Liver (tissue), 9 donors: ENCODE measurements around the gene NUBPL. TPM values are rescaled to one million over a fixed set of nuclear protein-coding genes. Genes with fewer than 3 reads are reported as not detected.

Experiments
- DNase-seq: peaks from one replicate; pipeline ENCODE4 v3.0.0-alpha.2; 2017; ENCODE audit warnings: low spot score
- H3K27ac ChIP-seq, 2 donors: one replicate each; pipeline ENCODE4 v1.7.0; 2013; ENCODE audit warnings: inconsistent platforms in 2 of 2, low read length in 2 of 2, control low read depth in 1 of 2, low read depth in 1 of 2, mild to moderate bottlenecking in 1 of 2
- H3K27me3 ChIP-seq, 4 donors: one replicate each; pipeline versions ENCODE4 v1.6.1 to v1.7.0; 2013; ENCODE audit warnings: low read length in 3 of 4, inconsistent platforms in 1 of 4, mild to moderate bottlenecking in 1 of 4, moderate library complexity in 1 of 4; ENCODE audit not compliant: control insufficient read depth in 4 of 4, insufficient read depth in 4 of 4
- H3K36me3 ChIP-seq, 4 donors: one replicate each; pipeline versions ENCODE4 v1.6.1 to v1.7.0; 2013; ENCODE audit warnings: low read length in 3 of 4, mild to moderate bottlenecking in 3 of 4, low read depth in 1 of 4, moderate library complexity in 1 of 4; ENCODE audit not compliant: control insufficient read depth in 4 of 4, insufficient read depth in 3 of 4
- H3K4me1 ChIP-seq, 4 donors: one replicate each; pipeline versions ENCODE4 v1.6.1 to v1.7.0; 2013; ENCODE audit warnings: low read length in 3 of 4, mild to moderate bottlenecking in 3 of 4, moderate library complexity in 1 of 4; ENCODE audit not compliant: control insufficient read depth in 4 of 4, insufficient read depth in 4 of 4
- H3K4me3 ChIP-seq, 3 donors: one replicate each; pipeline versions ENCODE4 v1.6.1 to v1.7.0; 2013; ENCODE audit warnings: low read length in 3 of 3, control low read depth in 1 of 3, low read depth in 1 of 3, mild to moderate bottlenecking in 1 of 3
- H3K9ac ChIP-seq, 2 donors: one replicate each; pipeline ENCODE4 v1.7.0; 2013; ENCODE audit warnings: low read length in 2 of 2, mild to moderate bottlenecking in 2 of 2, moderate library complexity in 2 of 2, control low read depth in 1 of 2, low read depth in 1 of 2
- H3K9me3 ChIP-seq, 4 donors: one replicate each; pipeline versions ENCODE4 v1.6.1 to v1.7.0; 2013; ENCODE audit warnings: low read length in 3 of 4; ENCODE audit not compliant: control insufficient read depth in 4 of 4
- EGR1 ChIP-seq, 2 donors: IDR thresholded peaks; 2 replicates each; pipeline ENCODE4 v1.6.1; 2016 to 2018; ENCODE audit warnings: antibody characterized with exemption in 2 of 2, low read depth in 2 of 2
- FOXA1 ChIP-seq: IDR thresholded peaks from 2 replicates; pipeline ENCODE4 v1.6.1; 2016; ENCODE audit warnings: antibody characterized with exemption
- FOXA2 ChIP-seq: IDR thresholded peaks from 2 replicates; pipeline ENCODE4 v1.6.1; 2016; ENCODE audit warnings: antibody characterized with exemption
- GABPA ChIP-seq, 2 donors: IDR thresholded peaks in 1 of 2; conservative IDR thresholded peaks in 1 of 2; 2 replicates each; pipeline ENCODE4 v1.6.1; 2016; ENCODE audit warnings: antibody characterized with exemption in 2 of 2, mild to moderate bottlenecking in 1 of 2, moderate library complexity in 1 of 2
- HNF4A ChIP-seq, 2 donors: conservative IDR thresholded peaks; 2 replicates each; pipeline ENCODE4 v1.6.1; 2016; ENCODE audit warnings: antibody characterized with exemption in 2 of 2, mild to moderate bottlenecking in 2 of 2
- HNF4G ChIP-seq: IDR thresholded peaks from 2 replicates; pipeline ENCODE4 v1.6.1; 2016; ENCODE audit warnings: antibody characterized with exemption
- JUND ChIP-seq, 2 donors: IDR thresholded peaks; 2 replicates each; pipeline ENCODE4 v1.6.1; 2016; ENCODE audit warnings: antibody characterized with exemption in 2 of 2
- NR2F2 ChIP-seq: IDR thresholded peaks from 2 replicates; pipeline ENCODE4 v1.6.1; 2016; ENCODE audit warnings: antibody characterized with exemption
- RAD21 ChIP-seq, 2 donors: IDR thresholded peaks; 2 replicates each; pipeline ENCODE4 v1.6.1; 2016; ENCODE audit warnings: antibody characterized with exemption in 2 of 2, mild to moderate bottlenecking in 2 of 2
- RXRA ChIP-seq, 2 donors: IDR thresholded peaks; 2 replicates each; pipeline ENCODE4 v1.6.1; 2017 to 2018; ENCODE audit warnings: antibody characterized with exemption in 2 of 2, mild to moderate bottlenecking in 1 of 2
- TAF1 ChIP-seq: conservative IDR thresholded peaks from 2 replicates; pipeline ENCODE4 v1.6.1; 2016; ENCODE audit warnings: antibody characterized with exemption, mild to moderate bottlenecking
- YY1 ChIP-seq: IDR thresholded peaks from 2 replicates; pipeline ENCODE4 v1.6.1; 2016; ENCODE audit warnings: antibody characterized with exemption, mild to moderate bottlenecking
- WGBS: extraction: QIAGEN DNeasy Blood & Tissue Kit; methylation state at CpG from one replicate; pipeline ENCODE4 v1.1.7; 2013; 5-methylcytosine and 5-hydroxymethylcytosine counted together
- polyA plus RNA-seq, 2 donors: library from polyadenylated mRNA; stranded (reverse) in 1 of 2; unstranded in 1 of 2; fragments of 200-250 nt in 1 of 2; fragments of >200 nt in 1 of 2; fragmentation: Nextera tagmentation in 1 of 2; extraction: Ambion mirVana in 1 of 2; gene quantifications; one replicate each; pipeline versions ENCODE4 v1.2.1 to v1.2.3, GENCODE V29; 2013 to 2015
- total RNA-seq, 2 donors: library from RNA; depleted of rRNA; stranded (reverse); fragments of >200 nt; gene quantifications; one replicate each; pipeline ENCODE4 v1.2.3, GENCODE V29; 2014
- TF ChIP-seq, protein P1 (sequence below): fragments of 150-350 bp; IDR thresholded peaks from 2 replicates; pipeline ENCODE4 v1.5.1; 2017; ENCODE audit warnings: improper control_type of control experiment, low read depth, low read length; ENCODE audit not compliant: missing input control
- TF ChIP-seq, protein P2 (sequence below): IDR thresholded peaks from 2 replicates; pipeline ENCODE4 v1.6.1; 2016; ENCODE audit warnings: antibody characterized with exemption
- TF ChIP-seq, protein P3 (sequence below): IDR thresholded peaks from 2 replicates; pipeline ENCODE4 v1.6.1; 2016; ENCODE audit warnings: antibody characterized with exemption, mild to moderate bottlenecking
- TF ChIP-seq, protein P4 (sequence below): IDR thresholded peaks from 2 replicates; pipeline ENCODE4 v1.6.1; 2016; ENCODE audit warnings: antibody characterized with exemption
- TF ChIP-seq, protein P5 (sequence below): IDR thresholded peaks from 2 replicates; pipeline ENCODE4 v1.6.1; 2016; ENCODE audit warnings: antibody characterized with exemption
- donor health status: healthy.
- donor health status: healthy.
- donor health status: healthy.
- donor health status: healthy.
- donor health status: healthy.

Gene NUBPL
- total and polyA plus RNA-seq, 4 donors: 4.2 to 9.3 (median 6.7) TPM

DNA sequence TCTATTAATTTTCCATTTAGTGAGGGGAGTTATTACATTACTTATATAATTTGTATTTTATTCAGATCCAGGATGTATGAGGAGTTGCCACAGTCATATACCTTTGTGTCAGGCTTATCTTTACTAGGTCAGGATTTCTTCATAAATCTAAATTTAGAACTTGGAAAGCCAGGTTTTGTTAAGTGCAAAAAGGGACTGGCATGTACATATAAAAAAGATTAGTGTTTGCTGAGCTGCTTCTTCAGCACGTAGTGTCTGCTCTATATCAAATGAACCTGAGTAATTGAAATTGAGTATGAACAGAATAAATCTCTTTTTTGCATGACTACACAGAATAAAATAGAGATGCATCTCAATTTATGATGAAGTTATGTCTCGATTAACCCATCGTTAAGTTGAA lies 157.4 kb downstream of the NUBPL start:
- TF ChIP-seq NR2F2: no peak
- TF ChIP-seq EGR1 (IDR thresholded peaks at IDR 0.05; ENCODE audit: low read depth in 2 of 2): no peak
- TF ChIP-seq, protein P1, sequence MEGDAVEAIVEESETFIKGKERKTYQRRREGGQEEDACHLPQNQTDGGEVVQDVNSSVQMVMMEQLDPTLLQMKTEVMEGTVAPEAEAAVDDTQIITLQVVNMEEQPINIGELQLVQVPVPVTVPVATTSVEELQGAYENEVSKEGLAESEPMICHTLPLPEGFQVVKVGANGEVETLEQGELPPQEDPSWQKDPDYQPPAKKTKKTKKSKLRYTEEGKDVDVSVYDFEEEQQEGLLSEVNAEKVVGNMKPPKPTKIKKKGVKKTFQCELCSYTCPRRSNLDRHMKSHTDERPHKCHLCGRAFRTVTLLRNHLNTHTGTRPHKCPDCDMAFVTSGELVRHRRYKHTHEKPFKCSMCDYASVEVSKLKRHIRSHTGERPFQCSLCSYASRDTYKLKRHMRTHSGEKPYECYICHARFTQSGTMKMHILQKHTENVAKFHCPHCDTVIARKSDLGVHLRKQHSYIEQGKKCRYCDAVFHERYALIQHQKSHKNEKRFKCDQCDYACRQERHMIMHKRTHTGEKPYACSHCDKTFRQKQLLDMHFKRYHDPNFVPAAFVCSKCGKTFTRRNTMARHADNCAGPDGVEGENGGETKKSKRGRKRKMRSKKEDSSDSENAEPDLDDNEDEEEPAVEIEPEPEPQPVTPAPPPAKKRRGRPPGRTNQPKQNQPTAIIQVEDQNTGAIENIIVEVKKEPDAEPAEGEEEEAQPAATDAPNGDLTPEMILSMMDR: no peak
- no peak for TF ChIP-seq JUND (IDR thresholded peaks at IDR 0.05)
- TF ChIP-seq, protein P2, sequence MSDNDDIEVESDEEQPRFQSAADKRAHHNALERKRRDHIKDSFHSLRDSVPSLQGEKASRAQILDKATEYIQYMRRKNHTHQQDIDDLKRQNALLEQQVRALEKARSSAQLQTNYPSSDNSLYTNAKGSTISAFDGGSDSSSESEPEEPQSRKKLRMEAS: no peak
- TF ChIP-seq, protein P3, sequence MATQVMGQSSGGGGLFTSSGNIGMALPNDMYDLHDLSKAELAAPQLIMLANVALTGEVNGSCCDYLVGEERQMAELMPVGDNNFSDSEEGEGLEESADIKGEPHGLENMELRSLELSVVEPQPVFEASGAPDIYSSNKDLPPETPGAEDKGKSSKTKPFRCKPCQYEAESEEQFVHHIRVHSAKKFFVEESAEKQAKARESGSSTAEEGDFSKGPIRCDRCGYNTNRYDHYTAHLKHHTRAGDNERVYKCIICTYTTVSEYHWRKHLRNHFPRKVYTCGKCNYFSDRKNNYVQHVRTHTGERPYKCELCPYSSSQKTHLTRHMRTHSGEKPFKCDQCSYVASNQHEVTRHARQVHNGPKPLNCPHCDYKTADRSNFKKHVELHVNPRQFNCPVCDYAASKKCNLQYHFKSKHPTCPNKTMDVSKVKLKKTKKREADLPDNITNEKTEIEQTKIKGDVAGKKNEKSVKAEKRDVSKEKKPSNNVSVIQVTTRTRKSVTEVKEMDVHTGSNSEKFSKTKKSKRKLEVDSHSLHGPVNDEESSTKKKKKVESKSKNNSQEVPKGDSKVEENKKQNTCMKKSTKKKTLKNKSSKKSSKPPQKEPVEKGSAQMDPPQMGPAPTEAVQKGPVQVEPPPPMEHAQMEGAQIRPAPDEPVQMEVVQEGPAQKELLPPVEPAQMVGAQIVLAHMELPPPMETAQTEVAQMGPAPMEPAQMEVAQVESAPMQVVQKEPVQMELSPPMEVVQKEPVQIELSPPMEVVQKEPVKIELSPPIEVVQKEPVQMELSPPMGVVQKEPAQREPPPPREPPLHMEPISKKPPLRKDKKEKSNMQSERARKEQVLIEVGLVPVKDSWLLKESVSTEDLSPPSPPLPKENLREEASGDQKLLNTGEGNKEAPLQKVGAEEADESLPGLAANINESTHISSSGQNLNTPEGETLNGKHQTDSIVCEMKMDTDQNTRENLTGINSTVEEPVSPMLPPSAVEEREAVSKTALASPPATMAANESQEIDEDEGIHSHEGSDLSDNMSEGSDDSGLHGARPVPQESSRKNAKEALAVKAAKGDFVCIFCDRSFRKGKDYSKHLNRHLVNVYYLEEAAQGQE: no peak
- TF ChIP-seq RXRA (IDR thresholded peaks at IDR 0.05): no peak
- TF ChIP-seq FOXA2: no peak
- no peak for TF ChIP-seq RAD21 (IDR thresholded peaks at IDR 0.05)
- no peak for TF ChIP-seq GABPA (IDR thresholded peaks at IDR 0.05 in 1 of 2, conservative IDR thresholded peaks at IDR 0.05 in 1 of 2)
- TF ChIP-seq FOXA1: no peak
- TF ChIP-seq HNF4G: no peak
- no peaks in the 10 kb centered on the region for H3K9me3 ChIP-seq
- H3K4me3 ChIP-seq: no peak overlapping the region
- H3K9ac ChIP-seq: no peak overlapping the region
- no peaks in the 10 kb centered on the region for H3K27me3 ChIP-seq
- WGBS: 83% methylated on average over 3 of the region's 3 CpGs
- DNase-seq: no peak
- peaks cover 1 to 12% (median 7%) of the 10 kb centered on the region in 4 donors for H3K4me1 ChIP-seq
- H3K36me3 ChIP-seq: no peaks in the 10 kb centered on the region
- H3K27ac ChIP-seq: no peak overlapping the region

DNA sequence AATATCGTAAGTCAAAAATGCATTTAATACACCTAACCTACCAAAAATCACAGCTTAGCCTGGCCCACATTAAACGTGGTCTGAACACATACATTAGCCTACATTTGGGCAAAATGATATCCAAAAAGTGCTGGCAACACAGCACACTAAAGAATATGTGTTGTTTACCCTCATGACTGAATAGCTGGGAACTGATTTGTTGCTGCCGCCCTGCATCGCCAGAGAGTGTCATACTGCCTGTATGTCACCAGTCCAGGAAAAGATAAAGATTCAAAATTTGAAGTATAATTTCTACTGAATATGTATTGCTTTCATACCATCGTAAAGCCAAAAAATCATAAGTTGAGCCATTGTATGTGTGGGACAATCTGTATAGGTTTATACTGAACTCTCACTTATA lies 157.8 kb downstream of the NUBPL start:
- TF ChIP-seq GABPA (IDR thresholded peaks at IDR 0.05 in 1 of 2, conservative IDR thresholded peaks at IDR 0.05 in 1 of 2): no peak
- TF ChIP-seq NR2F2: no peak
- no peak for TF ChIP-seq RAD21 (IDR thresholded peaks at IDR 0.05)
- TF ChIP-seq, protein P2: no peak
- Histone ChIP-seq H3K4me3 (no peak overlapping the region), H3K9me3 (no peaks in the 10 kb centered on the region), H3K9ac (no peak overlapping the region), H3K36me3 (no peaks in the 10 kb centered on the region), H3K27ac (no peak overlapping the region), H3K27me3 (no peaks in the 10 kb centered on the region), H3K4me1 (peaks cover 1 to 12% (median 7%) of the 10 kb centered on the region in 4 donors)
- WGBS: 97% methylated on average over 5 of the region's 5 CpGs
- DNase-seq: no peak

DNA sequence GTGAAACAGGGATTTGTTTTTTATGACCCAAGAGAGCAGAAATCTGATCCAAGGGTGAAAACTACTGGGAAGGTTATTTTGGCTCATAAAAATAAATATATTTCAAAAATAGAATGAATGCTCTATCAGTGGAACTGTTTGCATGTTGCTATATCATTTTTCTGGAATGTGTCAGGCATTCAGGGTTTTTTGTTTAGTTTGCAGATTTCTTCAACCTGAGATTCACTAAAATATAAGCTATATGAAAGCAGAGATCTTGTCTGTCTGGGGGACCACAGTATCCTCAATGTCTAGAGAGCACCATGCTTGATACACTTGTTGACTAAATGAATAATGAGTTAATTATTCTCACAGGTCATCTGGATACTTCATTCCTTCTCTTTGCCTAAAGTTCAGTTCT lies 165.1 kb downstream of the NUBPL start:
- Histone ChIP-seq H3K9ac (no peak overlapping the region), H3K27me3 (no peaks in the 10 kb centered on the region), H3K9me3 (peaks cover 0 to 3% (median under 1%) of the 10 kb centered on the region in 4 donors), H3K36me3 (peaks cover 0 to 2% (median 0%) of the 10 kb centered on the region in 4 donors), H3K4me1 (no peaks in the 10 kb centered on the region), H3K4me3 (no peak overlapping the region), H3K27ac (no peak overlapping the region)
- no peak for DNase-seq
- TF ChIP-seq TAF1: no peak
- no peak for TF ChIP-seq RAD21 (IDR thresholded peaks at IDR 0.05)
- no peak for TF ChIP-seq FOXA2
- TF ChIP-seq, protein P1: no peak
- TF ChIP-seq JUND (IDR thresholded peaks at IDR 0.05): no peak
- TF ChIP-seq, protein P4, sequence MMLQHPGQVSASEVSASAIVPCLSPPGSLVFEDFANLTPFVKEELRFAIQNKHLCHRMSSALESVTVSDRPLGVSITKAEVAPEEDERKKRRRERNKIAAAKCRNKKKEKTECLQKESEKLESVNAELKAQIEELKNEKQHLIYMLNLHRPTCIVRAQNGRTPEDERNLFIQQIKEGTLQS: no peak
- TF ChIP-seq HNF4A (conservative IDR thresholded peaks at IDR 0.05): no peak
- TF ChIP-seq, protein P5, sequence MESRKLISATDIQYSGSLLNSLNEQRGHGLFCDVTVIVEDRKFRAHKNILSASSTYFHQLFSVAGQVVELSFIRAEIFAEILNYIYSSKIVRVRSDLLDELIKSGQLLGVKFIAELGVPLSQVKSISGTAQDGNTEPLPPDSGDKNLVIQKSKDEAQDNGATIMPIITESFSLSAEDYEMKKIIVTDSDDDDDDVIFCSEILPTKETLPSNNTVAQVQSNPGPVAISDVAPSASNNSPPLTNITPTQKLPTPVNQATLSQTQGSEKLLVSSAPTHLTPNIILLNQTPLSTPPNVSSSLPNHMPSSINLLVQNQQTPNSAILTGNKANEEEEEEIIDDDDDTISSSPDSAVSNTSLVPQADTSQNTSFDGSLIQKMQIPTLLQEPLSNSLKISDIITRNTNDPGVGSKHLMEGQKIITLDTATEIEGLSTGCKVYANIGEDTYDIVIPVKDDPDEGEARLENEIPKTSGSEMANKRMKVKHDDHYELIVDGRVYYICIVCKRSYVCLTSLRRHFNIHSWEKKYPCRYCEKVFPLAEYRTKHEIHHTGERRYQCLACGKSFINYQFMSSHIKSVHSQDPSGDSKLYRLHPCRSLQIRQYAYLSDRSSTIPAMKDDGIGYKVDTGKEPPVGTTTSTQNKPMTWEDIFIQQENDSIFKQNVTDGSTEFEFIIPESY: no peak
- TF ChIP-seq YY1: no peak
- no peak for TF ChIP-seq FOXA1
- TF ChIP-seq NR2F2: no peak
- TF ChIP-seq, protein P2: no peak
